ENCODE data around the gene PHF20.

GRCh38 chr20:35967979-35968640 lies 196.3 kb downstream of the PHF20 start, which contains the start of gene CNBD2:
- TF ChIP-seq CTCF (IDR thresholded peaks at IDR 0.05) (no peak), POLR2A (IDR thresholded peaks at IDR 0.05) (no peak)
